GM18505 (cell line): ENCODE results near the gene RYR2.

Source experiments
- ATAC-seq: cut with Tn5 transposase; IDR thresholded peaks from one replicate; pipeline ENCODE4 v1.9.1; 2021; ENCODE audit not compliant: unreplicated experiment
- POLR2A ChIP-seq: IDR thresholded peaks from 4 replicates; pipeline ENCODE4 v1.6.1; 2011; ENCODE audit warnings: borderline replicate concordance; ENCODE audit not compliant: insufficient read depth, insufficient read length; ENCODE audit errors: extremely low read depth

The RYR2 gene

DNA sequence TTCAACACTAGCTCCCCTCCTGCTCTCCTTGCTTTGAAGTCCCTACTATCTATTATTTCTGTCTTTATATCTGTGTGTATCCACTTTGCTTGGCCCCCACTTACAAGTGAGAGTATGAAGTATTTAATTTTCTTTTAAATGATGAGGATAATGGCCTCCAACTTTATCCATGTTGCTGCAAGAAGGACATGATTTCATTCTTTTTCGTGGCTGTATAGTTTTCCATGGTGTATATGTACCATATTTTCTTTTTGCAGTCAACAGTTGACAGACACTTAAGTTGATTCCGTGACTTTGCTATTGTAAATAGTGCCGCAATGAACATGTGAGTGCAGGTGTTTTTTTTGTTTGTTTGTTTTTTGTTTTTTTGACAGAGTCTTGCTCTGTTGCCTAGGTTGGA lies 483.1 kb downstream of the RYR2 start:
- no peak for TF ChIP-seq POLR2A
- no peak for ATAC-seq

DNA sequence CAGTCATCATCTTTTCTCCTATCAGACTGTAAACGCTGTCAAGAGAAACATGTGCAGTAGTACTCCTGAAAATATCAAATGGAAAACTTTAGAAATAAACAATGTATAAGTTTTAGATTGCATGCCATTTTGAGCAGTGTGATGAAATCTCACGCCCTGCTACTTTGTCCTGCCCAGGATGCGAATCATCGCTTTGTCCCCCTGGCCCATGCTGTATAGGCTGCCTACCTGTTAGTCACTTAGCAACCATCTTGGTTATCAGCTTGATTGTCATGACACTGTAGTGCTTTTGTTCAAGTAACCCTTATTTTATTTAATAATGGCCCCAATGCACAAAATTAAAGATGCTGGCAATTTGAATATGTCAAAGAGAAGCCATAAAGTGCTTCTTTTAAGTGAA lies 485.8 kb downstream of the RYR2 start:
- no peak for ATAC-seq
- TF ChIP-seq POLR2A, result no peak

DNA sequence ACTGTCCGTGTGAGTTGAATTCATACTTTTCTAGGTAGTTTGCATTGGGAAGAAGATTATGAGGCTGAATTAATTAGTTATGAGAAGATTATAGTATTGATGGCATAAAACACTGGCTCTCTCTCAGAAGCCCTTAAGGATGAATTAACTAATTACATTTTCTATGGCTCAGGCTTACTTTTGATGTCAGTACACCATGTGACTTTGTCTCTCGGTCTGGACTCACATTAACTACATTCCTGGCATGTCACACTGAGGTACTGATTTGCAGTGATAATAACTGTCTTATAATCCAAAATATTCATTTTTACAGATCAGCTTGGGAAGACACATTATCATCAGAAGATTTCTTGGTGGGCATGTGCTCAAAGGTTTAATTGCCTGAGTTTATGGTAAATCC lies 486.6 kb downstream of the RYR2 start:
- no peak for TF ChIP-seq POLR2A
- no peak for ATAC-seq

DNA sequence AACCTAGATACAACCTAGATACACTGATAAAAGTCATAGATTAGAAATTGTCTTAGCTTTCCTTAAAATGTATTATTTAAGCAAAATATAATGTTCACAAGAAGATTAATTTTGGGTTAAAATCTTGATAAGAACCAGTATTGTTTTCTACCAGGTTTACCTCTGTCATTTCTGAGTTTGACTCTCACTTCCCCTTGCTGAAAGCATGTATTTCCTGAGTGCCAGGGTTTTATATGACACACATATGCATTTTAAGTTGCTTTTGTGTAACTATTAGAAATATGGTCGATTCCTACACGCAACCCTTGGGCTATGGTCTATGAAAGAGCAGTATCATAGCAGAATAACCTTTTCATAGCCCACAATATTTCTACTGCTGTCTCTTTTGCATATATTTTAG lies 497.1 kb downstream of the RYR2 start:
- no peak for ATAC-seq
- no peak for TF ChIP-seq POLR2A

DNA sequence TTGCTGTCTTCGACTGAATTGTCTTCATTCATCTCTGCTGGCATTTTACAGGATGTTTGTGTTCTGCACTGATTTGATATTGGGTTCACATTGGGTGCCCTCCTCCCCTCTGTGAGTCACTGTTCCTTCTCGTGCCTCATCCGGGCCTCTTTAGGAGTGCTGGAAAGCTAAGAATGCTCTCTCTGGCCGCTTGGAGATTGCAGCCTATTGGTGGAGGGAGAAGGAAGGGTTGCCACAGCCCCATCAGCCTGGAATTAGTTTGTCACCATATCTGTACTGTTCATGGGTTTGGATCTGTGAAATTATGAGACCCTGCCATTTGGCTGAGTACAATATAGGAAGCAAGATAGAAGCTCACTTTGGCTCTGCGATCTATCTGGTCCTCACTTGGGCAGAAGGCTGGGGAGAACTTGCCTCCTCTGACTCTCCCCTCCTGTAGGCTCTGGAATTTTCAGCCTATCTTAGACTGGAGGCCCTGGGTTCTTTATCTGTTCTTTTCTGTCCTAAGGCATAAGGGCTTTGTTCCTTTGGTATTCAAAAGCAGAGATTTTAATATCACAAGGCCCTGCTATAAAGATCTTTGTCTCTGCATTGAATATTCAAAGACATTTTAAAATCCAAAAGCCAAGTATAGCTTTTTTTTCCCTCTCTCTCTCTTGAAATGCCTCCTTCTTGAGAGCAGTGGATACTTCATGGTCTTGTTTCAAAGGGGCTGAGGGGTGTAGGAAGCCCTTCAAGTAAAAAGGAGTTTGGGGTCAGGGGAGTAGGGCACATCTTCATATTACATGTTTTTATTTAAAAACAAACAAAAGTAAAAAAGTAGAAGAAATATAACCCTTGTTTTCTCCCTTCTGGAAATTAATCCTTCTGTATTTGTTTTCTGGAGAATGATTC lies 500.8 kb downstream of the RYR2 start:
- no peak for ATAC-seq
- no peak for TF ChIP-seq POLR2A

DNA sequence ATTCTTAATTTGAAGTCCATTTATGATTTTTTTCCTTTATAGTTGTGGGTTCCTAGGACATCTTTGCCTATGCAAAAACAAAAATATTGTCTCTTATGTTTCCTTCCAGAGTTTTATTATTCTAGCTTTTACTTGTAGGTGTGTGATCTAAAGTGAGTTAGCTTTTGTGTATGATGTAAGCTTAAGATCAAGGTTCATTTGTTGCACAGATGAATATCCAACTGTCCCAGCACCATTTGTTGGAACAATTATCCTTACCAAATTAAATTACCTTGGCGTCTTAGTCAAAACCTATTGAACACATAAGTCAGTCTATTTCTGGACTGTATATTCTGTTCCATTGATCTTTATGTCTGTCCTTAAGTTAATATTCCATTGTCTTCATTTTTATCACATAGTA lies 511.1 kb downstream of the RYR2 start:
- ATAC-seq, result no peak
- no peak for TF ChIP-seq POLR2A

DNA sequence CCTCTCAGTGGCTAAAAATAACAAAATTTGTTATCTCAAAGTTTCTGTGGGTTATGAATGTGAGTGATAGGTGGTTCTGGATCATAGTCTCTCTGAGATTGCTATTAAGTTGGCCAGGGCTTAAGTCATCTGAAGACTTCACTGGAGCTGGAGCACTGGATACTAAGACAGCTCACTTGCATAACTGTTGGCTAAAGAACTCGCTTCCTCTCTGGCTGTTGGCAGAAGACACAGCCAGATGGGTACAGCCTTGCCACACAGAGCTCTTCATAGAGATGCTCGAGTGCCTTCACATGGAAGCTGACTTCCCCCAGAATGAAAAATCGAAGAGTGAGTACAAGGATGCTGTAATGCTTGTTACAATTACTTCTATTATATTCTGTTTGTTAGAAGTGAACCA lies 514.9 kb downstream of the RYR2 start:
- TF ChIP-seq POLR2A, result no peak
- ATAC-seq, result no peak

DNA sequence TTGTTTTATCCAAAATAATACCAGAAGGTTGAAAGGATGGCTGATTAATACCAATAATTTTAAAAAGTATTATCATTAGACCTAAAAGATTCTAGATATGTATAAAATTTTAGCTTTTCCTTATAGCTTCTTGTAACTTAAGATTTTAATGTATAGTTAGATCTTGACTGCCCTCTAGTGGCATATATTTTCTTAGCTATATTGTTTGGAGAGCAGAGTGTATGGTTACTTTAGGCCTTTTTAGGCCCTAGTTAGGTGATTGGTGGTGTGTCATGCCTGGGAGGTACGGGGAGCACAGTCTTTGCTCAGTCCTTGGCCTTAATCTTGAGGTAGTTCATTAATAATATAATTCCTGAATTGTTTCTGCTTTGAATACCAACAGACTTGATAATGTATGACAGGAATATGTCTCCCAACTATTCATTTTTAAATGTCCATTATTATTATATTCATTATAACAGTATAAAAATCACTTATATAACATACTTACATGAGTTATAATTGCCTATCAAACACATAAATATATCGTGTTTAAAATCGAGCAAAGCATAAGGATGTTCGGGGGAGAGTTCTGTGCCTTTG lies 520.3 kb downstream of the RYR2 start:
- ATAC-seq, result peak; percentile 89
- no peak for TF ChIP-seq POLR2A

DNA sequence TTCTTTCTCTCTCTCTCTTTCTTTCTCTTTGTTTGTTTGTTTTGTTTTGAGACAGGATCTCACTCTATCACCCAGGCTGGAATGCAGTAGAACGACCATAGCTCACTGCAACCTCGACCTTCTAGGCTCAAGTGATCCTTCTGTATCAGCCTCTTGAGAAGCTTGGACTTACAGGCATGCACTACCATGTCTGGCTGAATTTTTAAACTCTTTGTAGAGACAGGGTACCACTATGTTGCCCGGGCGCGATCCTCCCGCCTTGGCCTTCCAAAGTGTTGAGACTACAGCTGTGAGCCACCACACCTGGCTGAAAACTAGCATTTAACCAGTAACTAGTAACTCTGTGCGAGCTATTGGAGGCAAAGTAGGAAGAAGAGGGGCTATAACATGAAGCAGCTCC lies 523.3 kb downstream of the RYR2 start:
- TF ChIP-seq POLR2A, result no peak
- ATAC-seq, result no peak

DNA sequence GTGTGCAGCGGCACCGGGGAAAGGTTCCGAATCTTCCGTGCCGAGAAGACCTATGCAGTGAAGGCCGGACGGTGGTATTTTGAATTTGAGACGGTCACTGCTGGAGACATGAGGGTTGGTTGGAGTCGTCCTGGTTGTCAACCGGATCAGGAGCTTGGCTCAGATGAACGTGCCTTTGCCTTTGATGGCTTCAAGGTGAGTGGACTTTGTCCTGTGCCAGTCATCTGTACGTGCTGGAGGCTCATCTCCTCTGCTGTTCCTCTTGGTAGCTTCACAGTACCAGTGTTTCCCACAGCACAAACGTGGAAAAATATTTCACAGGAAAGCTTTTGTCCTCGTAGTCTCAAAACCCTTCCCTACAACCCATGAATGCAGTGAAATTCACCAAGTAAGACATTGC lies 524.6 kb downstream of the RYR2 start:
- no peak for TF ChIP-seq POLR2A
- ATAC-seq, result no peak

DNA sequence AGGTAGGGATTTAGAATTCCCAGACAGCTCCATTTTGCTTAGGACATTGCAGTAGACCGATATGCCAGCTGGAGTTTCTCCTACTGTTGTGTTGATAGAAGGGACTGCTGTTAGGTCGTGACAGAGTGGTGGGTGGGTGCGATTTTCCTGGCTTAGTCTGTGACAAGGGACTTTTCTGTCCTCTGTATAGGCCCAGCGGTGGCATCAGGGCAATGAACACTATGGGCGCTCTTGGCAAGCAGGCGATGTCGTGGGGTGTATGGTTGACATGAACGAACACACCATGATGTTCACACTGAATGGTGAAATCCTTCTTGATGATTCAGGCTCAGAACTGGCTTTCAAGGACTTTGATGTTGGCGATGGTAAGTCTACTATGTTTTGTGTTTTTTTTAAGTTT lies 527.0 kb downstream of the RYR2 start:
- no peak for TF ChIP-seq POLR2A

DNA sequence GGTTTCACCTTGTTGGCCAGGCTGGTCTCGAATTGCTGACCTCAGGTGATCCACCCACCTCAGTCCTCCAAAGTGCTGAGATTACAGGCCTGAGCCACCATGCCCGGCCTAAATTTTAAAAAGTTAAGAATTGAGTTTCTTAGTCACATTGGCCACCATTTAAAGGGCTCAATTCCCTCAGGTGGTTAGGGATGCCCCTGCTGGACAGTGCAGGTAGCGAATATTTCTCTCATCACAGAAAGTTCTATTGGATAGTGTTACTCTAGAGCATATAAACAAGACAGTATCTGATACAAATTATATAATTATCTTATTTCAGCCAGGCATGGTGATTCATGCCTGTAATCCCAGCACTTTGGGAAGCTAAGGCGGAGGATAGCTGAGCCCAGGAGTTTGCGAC lies 528.5 kb downstream of the RYR2 start:
- no peak for ATAC-seq
- TF ChIP-seq POLR2A, result no peak

More for the DNA sequence above, 527.0 kb downstream of the RYR2 start:
- ATAC-seq, result no peak

DNA sequence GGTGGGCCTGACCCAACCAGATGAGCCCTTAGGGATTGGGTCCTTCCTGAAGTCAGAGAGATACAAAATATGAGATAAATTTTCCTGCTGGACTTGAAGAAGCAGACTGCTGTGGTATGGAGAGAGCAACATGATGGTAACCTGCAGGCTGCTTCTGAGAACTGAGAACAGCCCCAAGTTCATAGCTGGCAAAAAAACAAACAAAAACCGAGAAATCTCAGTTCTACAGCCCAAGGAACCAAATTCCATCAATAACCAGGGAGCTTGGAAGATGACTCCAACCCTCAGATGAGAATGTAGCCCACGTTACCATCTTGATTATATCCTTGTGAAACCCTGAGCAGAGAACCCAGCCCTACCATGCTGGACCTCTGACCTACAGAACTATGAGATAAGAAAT lies 532.6 kb downstream of the RYR2 start:
- no peak for ATAC-seq
- no peak for TF ChIP-seq POLR2A

DNA sequence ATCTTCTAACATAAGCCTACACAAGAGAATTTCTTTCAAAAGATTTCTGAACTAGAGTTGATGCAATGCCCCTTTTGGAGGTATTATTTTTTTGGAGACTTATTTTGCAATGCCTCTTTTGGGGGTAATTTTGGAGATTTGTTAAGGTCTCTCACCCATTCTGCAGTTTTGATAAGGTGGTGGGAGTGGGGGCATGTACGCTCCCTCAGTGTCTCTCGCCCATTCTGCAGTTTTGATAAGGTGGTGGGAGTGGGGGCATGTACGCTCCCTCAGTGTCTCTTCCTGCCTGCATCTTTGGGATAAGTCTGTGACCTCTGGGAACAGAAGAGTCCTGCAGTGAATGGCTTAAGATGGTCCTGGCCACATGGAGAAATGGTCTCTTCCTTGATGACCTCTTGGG lies 536.6 kb downstream of the RYR2 start:
- TF ChIP-seq POLR2A, result no peak
- no peak for ATAC-seq

DNA sequence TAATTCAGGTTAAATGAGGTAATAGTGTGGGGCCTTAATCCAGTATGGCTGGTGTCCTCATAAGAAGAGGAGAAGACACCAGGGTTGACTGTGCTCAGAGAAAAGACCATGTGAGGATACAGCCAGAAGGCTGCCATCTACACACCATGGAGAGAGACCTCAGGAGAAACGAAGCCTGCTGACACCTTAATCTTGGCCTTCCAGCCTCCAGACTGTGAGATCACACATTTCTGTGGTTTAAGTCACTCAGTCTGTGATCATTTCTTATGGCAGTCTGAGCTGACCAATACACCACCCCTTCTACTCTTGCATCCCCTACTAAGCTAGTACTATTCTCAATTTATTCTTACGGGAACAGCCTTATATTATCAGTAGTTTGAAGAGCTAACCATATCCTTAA lies 538.7 kb downstream of the RYR2 start:
- TF ChIP-seq POLR2A, result no peak
- ATAC-seq, result no peak

DNA sequence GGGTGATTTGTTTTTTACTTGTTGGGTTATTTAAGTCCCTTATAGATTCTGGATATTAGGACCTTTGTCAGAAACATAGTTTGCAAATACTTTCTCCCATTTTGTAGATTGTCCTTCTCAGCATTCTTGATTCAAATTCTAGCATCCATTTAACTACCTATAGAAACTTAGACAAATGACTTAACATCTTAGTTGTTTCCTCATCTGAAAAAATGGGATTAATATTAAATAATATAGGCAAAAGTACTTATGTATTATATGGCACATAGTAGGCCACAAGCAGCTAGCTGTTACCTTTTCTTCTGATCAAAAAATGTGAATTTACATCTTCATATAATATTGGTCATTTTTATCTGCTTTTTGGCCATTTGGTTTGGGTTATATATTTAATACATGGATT lies 541.3 kb downstream of the RYR2 start:
- ATAC-seq, result no peak
- TF ChIP-seq POLR2A, result no peak
